ENCODE measurements around the gene DCST2.
A peak's percentile ranks its signal among the peaks of the same experiment; 100 is the strongest.

Gene DCST2

DNA sequence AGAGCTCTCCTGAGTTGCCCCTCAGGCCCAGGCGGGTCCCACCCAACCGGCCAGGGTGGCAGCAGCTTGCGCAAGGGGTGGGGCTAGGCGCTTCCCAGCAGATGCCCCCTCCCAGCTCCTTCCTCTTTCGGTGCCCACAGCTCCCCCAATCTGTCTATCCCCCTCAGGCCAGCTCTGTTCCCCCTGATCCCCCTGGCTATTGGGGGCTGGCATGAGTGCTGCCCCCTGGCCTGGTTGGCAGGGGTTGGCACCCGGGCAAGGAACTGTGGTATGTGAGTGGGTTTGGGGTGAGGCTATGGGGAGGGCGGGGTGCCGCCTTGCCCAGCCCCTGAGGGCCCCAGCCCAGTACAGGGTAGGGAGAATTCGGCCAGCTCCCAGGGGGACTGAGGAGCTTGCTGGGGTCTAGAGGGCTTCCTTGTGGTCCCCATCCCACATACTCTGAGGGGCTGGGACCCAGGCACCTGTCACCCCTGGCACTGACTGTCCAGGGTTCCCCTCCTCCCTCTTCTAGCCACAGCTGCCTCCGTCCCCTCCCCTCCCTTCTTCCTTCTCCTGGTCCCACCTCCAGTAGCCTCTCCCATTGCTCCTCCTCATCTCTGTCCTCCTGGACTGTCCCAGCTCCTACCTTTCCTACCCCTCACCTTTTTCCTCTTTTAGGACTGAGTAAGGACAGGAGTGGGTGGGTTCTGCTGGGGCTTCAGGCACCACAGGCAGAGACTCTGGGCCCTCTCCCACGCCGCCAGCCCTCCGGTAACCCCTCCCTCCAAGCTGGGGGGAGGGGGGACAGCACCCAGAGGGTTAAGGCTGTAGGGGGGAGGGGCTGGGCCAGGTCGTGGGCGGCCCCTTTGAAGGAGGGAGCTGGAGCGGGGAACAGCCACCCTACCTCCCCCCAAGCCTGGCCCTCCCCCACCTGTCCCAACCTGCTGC lies 25.3 kb downstream of the DCST2 start:
- DNase-seq, result peak in 1 of 2 donors; percentile 35

DNA sequence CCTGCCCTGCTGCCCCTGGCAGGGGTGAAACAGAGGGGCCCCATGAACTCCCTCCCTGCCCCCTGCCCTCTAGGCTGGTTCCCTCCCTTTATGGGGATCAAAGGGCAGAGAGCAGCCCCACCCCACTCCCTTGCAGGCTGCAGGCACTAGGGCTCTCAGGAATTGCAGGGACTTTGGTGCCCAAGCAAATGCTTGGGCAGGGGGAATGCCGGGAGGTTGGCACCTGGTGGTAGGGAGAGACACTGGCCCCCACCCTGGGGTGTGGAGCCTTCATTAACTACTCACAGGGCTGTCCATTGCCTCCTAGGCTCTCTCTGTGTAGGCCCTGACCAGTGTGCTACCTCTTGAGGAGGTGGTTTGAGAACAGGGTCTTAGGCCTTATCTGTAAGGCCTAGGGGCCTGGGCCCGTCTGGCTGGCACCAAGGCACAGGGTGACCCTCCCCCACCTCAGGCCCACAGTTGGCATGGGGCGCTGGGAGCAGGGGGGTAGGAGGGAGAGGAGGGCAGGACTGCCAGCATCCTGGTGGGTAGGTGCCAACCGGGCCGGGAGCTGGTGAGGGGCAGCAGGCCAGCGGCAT lies 26.2 kb downstream of the DCST2 start:
- DNase-seq, result no peak

DNA sequence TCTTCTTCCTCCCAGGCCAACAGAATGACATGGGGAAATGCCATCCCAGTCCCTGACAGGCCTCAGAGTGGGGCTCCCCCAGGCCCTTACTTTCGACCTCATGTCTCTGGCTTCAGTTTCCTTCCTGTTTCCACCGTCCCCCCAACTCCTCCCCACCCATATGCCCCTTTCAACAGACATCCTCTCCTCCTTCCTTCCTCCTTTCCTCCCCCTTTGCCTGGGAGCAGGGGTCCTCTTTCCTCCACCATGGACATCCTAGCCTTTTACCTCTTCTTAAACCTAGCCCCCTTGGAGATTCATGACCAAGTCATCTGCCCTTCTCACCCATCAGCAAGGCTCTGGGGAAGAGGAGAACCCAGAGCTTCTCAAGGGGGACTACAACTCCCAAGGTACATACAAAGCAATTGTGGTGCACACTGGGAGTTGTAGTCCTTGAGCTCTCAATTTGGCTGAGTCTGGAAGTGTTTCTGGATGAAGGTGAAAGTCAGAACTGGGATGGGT lies 26.9 kb downstream of the DCST2 start:
- peak; percentile 49 to 68 for DNase-seq

DNA sequence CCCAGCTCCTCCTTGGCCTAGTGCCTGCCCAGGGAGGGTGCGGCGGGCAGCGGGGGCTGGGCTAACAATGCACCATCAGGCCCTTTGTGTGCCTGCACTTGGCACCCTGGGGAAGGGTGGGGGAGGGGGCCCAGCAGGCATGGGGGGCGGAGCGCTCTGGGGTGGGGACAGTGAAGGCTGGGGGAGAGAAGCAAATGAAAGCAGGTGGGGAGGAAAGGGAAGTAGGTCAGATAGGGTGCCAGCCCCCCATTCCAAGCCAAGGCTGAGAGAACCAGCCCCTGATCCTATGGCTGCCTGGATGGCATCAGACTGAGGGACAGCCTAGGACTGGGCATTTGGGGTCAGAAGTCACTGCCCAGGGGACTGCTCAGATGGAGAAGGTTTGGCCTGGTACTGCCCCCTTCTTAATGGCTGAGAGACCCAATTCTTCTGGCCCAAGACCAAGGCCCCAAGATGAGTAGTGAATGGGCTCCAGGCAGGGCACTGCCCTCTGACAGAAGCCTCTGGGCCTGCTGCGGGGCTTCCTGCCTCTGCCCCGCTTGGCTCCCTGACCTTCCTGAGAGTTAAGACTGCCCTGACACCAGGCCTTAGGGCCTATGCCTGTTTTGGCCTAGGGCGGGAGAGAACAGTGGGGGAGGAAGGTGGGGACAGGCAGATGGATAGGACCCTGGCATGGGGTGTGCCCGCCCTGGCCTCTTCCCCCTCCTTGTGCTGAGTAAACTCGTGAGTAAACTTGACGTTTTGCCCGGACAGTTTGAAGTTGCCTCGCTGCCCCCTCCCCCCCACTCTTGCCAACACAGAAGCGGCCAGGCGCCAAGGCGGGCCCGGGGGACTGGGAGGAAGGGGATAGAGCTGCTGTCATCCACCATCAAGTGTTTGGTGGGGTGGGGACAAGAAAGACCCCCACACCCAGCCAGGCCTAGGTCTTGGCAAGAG lies 28.2 kb downstream of the DCST2 start:
- DNase-seq, result peak; percentile 45 to 58

DNA sequence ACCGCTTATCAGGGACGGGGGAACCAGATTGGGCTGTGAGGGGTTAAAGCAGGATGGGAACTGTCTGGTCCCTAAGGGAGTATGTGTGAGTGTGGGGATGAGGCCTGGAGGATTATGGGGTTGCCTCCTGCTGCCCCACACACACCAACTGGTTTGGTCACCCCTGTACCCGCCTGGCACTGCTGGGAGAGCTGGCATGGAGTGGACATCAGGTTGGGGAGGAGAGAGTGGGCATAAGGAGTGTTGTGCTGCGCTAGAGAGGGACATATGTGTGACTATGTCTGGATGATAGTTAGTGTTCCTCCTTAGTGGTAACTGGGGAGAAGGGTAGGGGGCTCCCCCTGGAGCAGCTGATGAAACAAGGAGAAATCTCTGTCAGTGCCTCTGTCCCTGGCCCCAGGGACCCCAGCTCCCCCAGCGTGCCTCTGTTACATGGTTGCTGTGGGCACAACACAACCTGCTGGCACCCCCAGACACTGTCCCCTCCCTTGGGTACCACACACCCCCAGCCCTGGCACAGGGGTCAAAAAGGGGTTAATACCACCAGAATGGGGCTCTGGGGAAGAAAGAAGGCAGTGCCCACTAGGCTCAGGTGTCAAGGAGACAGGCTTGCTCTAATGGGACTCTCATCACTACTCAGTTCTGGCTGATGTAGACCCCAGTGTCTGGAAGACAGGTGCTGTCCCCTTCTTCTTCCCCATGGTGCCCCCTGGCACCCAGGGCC lies 29.1 kb downstream of the DCST2 start:
- DNase-seq, result no peak

DNA sequence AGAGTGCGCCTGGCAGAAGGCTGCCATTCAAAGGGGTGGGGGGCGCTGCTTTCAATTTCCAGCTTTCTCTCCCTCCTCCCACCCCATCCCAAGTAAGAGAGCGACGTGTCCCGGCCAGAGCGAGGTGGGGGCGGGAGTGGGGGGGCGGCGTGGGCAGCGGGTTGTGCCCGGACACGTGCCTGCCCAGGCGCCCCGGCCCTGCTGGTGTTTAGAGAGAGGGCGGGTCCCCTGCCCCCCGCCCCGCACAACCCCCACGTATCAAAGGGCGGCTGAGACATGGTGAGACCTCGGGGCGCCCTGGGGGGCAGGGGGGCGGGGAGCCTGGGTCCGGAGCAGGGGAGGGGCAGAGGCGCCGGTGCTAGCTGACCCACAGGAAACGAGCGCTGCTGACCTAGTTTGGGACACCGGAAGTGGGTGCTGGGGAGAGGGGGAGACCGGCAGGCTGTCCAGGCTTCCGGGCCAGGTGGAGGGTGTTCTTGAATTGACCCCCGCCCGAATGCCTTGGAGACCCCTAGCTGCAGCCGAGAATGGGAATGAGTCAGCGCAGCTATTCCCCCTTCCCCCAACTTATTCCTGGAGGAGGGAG lies 29.7 kb downstream of the DCST2 start:
- no peak for DNase-seq

DNA sequence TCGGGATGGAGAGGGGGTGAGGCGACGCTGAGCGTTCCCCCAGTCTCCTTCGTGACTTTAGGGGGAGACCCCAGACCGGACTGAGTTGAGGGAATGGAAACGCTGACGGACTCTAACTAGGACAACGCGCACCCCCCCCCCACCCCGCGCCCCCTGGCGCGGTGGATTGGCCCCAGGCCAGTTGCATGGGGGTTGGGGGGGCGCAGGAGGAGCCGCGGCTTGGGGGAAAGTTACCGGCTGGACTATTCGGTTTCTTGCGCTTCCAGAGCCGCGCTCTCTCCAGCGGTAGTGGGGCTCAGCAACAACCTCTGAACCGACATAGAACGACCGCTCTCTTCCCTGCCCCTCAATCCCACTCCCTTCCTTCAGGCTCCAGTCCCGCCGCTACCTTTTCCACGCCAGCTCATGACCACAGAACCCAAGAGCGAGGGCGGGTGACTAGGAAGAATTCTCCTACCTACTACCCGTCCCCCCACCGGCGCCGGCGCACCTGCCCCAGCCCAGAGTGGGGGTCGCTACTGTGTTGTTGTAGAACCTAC lies 30.3 kb downstream of the DCST2 start:
- DNase-seq, result no peak

DNA sequence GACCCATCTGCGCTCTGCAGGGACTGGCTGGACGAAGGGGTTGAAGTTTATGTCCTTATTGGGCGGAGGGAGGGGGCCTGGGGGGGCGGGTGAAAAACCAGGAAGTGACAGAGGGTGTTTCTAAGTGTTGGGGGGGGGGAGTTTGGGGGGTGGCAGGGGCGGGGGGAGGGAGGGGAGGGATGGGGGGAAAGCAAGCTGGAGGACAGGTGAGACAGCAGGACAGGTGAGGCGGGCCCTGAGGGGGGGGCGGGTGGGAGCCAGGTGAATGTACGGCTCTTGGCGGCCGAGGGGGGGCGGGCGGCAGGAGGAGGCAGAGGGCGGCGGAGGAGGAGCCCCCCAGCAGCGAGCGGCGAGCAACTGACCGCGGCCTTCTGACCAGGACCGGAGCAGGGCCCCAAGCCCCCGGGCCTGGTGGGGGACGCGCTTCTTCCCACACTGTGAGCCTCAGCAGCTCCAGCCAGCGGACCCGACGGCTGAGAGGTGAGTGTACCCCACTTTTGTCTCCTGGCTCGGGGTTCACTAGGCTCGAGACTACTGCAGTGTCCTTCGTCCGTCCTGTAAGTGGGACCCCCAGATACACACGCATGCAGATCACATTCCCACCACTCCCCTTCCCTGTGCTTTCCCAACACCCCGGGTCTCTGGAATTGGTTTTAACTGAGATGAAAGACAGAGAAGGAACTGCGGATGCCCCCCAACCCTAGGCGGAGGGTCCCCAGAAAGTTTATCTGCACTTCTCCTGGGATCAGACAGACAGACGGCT lies 30.9 kb downstream of the DCST2 start, which contains the start of gene ZBTB7B:
ZBTB7B (plus strand) TSS at position 339 of the 763 bp plus-strand sequence. CDS start 11,859 bp downstream, outside the sequence.
- no peak for DNase-seq

DNA sequence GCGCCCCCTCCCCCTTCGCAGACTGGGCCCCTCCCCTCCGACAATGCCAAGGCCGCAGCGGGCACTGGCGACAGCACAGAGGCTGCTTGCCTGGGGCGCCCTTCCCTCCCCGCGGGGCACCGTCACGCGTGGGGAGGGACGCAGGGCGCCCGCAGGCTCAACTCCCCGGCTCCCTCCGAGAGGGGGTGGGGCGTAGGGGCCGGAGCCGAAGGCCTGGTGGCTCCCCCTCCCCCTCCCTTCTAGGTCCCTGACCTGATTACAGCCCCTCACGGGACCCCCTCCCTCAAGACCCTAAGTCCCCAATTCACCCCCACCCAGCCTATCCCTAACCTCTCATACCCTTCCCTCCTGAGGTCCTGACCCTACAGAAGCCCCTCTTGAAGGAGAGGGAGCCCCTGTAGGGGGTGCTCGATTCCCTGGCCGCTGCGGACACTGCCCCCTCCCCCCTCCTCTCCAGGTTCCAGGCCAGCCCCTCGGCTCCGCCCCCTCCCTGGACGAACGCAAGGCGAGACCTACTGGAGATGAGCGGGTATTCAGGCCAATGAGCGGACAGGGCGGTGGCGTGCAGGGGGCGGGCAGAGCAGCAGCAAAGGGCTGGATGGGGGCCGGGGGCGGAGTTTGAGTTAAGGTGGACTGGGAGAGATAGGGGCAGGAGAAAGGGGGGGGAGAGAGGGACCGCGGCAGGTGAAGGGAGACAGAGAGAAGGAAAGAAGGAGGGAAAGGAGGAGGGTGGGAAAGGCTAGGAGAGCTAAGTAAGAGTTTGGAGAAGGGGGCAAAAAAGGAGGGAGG lies 31.7 kb downstream of the DCST2 start:
- DNase-seq, result peak; percentile 98

DNA sequence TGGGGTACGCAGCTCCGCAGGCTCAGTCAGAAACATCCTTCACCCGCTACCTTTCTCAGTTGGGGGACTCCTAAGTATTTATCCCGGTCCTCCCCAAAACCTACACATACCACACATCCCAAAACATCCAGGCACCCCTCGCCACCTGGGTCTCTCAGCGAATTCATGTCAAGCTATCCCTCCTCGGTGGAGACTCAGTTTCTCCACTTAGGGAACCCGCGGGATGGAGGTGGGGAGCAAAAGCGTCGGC lies 32.2 kb downstream of the DCST2 start:
- DNase-seq, result no peak

DNA sequence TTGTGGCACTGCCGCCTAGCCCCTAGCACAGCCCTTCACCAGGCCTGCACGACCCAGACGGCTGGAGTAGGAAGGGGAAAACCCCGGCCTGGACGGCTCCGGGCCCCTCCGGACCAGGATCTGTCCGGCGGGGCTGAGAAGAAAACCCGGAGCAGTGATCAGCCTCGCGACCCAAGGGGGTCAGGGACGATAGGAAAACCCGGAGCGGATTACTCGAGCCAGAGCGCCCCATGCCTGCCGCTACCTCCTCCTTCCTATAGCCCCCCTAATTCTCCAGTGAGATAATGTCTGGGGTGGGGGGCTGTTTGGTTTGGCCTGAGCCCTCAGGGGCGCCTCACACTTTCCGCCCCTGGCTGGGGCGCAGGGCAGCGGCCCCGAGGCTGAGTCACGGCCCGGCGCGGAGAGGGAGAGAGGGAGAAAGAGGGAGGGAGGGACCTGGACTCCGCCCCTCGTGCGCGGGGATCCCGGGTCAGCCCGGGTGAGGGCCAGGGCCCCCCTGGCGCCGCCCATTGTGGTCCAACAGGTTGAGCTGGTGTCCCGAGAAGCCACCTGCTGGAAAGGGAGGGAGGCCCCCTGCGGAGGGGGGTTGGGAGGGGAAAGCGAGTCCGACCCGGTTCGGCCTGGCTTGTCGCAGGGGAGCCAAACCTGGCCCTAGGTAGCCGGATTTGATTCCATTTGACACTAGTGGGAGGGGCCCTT lies 32.7 kb downstream of the DCST2 start:
- peak; percentile 71 to 82 for DNase-seq

DNA sequence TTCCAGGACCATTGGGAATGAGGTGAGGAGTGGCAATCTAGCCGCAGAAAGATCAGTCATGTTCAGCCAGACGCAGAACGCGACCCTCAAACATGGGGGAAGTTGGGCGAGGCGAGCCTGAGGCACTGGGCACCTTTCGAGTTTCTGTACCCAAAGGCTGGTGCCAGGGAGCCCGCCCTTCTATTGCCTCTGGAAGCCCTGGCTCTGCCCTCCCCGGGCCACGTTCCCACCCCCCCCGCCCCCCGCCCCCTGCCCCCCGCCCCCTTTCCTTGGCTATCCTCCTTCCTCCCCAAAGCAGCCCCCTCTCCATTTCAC lies 33.2 kb downstream of the DCST2 start:
- DNase-seq, result no peak

DNA sequence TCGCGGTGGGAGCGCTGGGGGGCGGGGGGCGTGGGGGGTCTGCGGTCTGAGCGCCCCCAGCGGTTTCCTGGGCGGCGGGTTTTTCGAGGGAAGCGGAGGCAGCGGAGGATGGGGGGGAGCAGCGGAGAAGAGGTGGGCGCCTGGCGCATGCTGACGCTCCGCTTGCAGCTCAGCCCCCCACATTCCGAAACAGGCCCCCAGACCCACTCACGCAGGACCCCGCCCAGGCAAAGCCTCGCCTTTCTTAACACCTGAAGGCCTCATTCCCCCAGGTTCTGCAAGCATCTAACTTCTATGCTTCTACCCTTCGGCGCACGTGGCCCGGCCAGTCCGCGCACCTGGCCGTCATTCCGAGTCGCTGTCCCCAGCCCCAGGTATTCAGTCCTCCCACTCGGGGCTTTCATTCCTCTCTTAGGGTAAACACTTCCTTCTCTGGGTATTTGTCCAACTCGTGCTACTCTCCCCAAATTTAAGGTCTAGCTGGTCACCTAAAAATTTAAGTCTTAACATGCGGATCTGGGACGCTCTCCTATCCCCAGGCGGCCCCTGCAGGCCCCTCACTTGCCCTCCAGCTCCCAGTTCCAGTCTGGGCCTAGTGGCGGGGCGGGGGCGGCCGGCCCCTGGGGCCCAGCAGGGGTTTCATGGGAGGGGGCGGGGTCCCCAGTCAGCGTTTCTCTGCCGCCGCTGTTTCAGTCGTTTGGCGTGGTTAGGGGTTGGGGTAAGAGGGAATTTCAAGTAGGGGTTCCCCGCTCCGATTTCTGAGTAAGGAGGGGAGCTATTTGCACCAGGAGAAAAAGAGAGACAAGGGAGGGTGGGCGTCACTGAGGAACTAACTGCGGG lies 33.8 kb downstream of the DCST2 start:
- DNase-seq, result peak in 1 of 2 donors; percentile 57

DNA sequence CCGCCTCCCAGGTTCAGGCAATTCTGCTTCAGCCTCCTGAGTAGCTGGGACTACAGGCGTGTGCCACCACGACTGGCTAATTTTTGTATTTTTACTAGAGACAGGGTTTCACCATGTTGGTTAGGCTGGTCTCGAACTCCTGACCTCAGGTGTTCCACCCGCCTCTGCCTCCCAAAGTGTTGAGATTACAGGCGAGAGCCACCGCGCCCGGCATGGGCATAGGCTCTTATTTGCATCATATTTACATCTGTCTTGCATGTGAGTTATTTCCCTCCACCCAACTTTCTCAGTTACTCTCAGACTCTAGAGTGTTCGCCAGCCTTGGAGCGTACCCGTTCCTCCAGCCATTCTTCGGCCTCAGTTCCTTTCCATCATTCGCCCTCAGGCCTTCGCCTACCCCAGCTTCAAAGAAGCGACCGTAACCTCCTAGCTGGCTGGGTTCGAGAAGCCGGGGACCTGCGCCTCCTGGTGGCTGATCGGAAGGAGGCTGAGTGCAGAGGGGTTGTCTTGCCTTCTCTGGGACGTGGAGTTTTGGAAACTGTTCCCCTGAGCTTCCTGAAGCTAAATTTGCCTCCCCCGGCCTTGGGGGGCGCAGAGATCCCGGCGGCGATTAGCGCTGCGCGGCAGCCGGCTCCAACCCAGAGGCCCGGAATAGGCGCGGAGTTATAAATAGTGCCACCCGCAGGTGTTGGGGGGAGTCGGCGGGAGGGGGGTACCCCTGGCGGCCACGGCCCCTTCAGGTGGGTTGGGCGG lies 34.6 kb downstream of the DCST2 start:
- DNase-seq, result peak; percentile 72 to 77

DNA sequence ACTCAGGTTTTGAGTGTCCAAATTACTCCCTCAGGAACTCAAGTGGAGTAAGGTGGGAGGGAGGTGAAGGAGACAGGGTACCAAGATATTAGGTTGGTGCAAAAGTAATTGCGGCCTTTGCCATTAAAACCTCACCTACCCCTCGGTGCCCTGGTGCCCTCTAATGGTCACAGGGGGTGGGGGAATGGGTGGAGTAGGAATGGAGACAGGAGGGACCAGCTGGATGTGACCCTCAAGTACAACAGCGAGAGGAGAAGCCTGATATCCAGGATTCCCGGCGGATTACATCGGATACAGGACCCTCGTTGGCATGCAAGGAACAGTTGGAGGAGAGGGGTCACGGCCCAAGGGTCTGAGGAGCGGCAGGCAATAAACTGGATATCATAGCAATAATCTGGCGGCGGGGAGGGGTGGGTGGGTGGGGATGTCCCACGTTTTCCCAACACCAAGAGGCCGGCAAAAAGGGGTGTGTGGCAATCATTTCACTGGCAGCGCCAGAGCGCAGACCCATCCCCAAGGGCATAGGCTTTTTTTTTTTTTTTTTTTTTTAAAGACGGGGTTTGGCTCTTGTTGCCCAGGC lies 35.3 kb downstream of the DCST2 start:
- DNase-seq, result no peak

DNA sequence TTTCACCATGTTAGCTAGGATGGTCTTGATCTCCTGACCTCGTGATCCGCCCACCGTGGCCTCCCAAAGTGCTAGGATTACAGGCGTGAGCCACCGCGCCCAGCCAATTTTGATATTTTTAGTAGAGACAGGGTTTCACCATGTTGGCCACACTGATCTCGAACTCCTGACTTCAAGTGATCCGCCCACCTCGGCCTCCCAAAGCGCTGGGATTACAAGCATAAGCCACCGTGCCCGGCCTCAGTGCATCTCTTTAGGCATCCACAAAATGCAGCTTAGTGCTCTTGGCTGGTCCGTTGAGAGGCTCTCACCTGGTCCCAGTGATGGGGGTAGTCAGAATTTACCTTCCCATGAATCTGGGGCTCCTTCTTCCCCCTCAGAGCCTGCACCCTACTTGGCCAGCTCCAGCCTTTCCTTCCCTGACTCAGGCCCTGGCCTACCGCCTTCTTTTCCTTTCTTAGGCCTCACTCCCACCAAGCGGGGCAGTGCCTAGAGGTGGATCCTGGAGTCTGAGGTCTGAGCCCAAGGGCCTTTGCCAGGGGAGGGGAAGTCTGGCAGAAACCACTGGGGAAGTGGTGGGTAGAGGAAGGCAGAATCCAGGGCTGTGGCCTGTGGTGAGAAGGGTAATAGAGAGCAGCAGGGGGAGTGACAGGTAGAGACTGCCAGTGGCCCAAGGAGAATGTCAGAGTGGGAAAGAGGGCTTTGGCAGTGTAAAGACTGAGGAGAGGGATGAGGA lies 36.4 kb downstream of the DCST2 start:
- no peak for DNase-seq
